Lung (tissue), 12 donors: Measurements from ENCODE around the gene NCOA3. TPM values are rescaled to one million over a fixed set of nuclear protein-coding genes. Genes with fewer than 3 reads are reported as not detected.
A peak's percentile ranks its signal among the peaks of the same experiment; 100 is the strongest.

Source experiments
- ATAC-seq: fragments of 200-7000 bp; cut with Tn5 transposase; one replicate; pipeline ENCODE4 v1.9.1; 2020; ENCODE audit warnings: moderate number of reproducible peaks; ENCODE audit not compliant: insufficient read depth, low FRiP score
- DNase-seq, 3 donors: peaks; one replicate each; pipeline ENCODE4 v3.0.0-alpha.2; 2013 to 2017
- H3K27ac ChIP-seq, 2 donors: one replicate each; pipeline ENCODE4 v1.5.1; 2013; ENCODE audit warnings: mild to moderate bottlenecking in 2 of 2, moderate library complexity in 2 of 2, control low read depth in 1 of 2, inconsistent platforms in 1 of 2, low read depth in 1 of 2, low read length in 1 of 2
- H3K27me3 ChIP-seq, 3 donors: one replicate each; pipeline ENCODE4 v1.5.1; 2013; ENCODE audit warnings: low read length in 2 of 3; ENCODE audit not compliant: control insufficient read depth in 3 of 3, insufficient read depth in 3 of 3
- H3K36me3 ChIP-seq, 4 donors: one replicate each; pipeline ENCODE4 v1.5.1; 2013; ENCODE audit warnings: low read length in 4 of 4, mild to moderate bottlenecking in 1 of 4, moderate library complexity in 1 of 4; ENCODE audit not compliant: control insufficient read depth in 4 of 4, insufficient read depth in 4 of 4
- H3K4me1 ChIP-seq, 5 donors: one replicate each; pipeline ENCODE4 v1.5.1; 2013; ENCODE audit warnings: low read length in 5 of 5, mild to moderate bottlenecking in 2 of 5, moderate library complexity in 1 of 5; ENCODE audit not compliant: control insufficient read depth in 5 of 5, insufficient read depth in 5 of 5
- H3K4me3 ChIP-seq: one replicate; pipeline ENCODE4 v1.5.1; 2013; ENCODE audit warnings: mild to moderate bottlenecking, control low read depth, moderate library complexity
- H3K9ac ChIP-seq, 2 donors: one replicate each; pipeline ENCODE4 v1.5.1; 2013; ENCODE audit warnings: low read length in 2 of 2, control low read depth in 1 of 2; ENCODE audit not compliant: insufficient read depth in 1 of 2
- H3K9me3 ChIP-seq, 4 donors: one replicate each; pipeline ENCODE4 v1.5.1; 2013; ENCODE audit warnings: low read length in 3 of 4, mild to moderate bottlenecking in 1 of 4, moderate library complexity in 1 of 4; ENCODE audit not compliant: control insufficient read depth in 4 of 4, insufficient read depth in 3 of 4
- CTCF ChIP-seq: IDR thresholded peaks from 2 replicates; pipeline ENCODE4 v1.5.1; 2012; ENCODE audit warnings: mild to moderate bottlenecking; ENCODE audit errors: control extremely low read depth, extremely low read depth
- WGBS, 2 donors: extraction: QIAGEN DNeasy Blood & Tissue Kit; methylation state at CpG; one replicate each; pipeline ENCODE4 v1.1.7; 2013; 5-methylcytosine and 5-hydroxymethylcytosine counted together
- polyA plus RNA-seq, 2 donors: library from polyadenylated mRNA; stranded (reverse); fragments of 200-250 nt; gene quantifications; one replicate each; pipeline ENCODE4 v1.2.1, GENCODE V29; 2013
- total RNA-seq, 2 donors: library from RNA; depleted of rRNA in 1 of 2; stranded (reverse); fragments of >200 nt in 1 of 2; gene quantifications; one replicate each; pipeline ENCODE4 v1.2.1, GENCODE V29; 2014 to 2021
- donor health status: control.
- donor health status: control.
- donor health status: Bipolar disorder and iron deficiency.
- donor health status: healthy.
- donor health status: DM: yes; HTN: yes; CAD: no.

The NCOA3 gene
- total and polyA plus RNA-seq, 4 donors = 5.5 to 69.4 (median 22.6) TPM

GRCh38 chr20:47703748-47704147 is 202.1 kb downstream of the NCOA3 start:
- Histone ChIP-seq H3K4me3 (no peak overlapping the region), H3K9me3 (no peaks in the 10 kb centered on the region), H3K4me1 (peaks cover 0 to 5% (median 0%) of the 10 kb centered on the region in 5 donors), H3K27ac (no peak overlapping the region), H3K27me3 (peaks cover 0 to 2% (median 0%) of the 10 kb centered on the region in 3 donors), H3K36me3 (peaks cover 0 to 2% (median 0%) of the 10 kb centered on the region in 4 donors), H3K9ac (no peak overlapping the region)
- no peak for TF ChIP-seq CTCF
- no peak for DNase-seq
- no peak for ATAC-seq
- 79 to 82% methylated on average over 5 of the region's 5 CpGs for WGBS, 2 donors

- H3K27me3 ChIP-seq = peaks cover 0 to 2% (median 0%) of the 10 kb centered on the region in 3 donors
- 64 to 83% methylated on average over 15 of the region's 15 CpGs for WGBS, 2 donors
- ATAC-seq (peak; percentile 31), DNase-seq (no peak)
- no peak for TF ChIP-seq CTCF
- peaks cover 0 to 4% (median 0%) of the 10 kb centered on the region in 5 donors for H3K4me1 ChIP-seq
- no peaks in the 10 kb centered on the region for H3K9me3 ChIP-seq
- H3K9ac ChIP-seq = no peak overlapping the region
- H3K4me3 ChIP-seq = no peak overlapping the region
- H3K27ac ChIP-seq = no peak overlapping the region
- H3K36me3 ChIP-seq = peaks cover 0 to 2% (median 0%) of the 10 kb centered on the region in 4 donors
Observed at GRCh38 chr20:47704746-47705496, 203.2 kb downstream of the NCOA3 start.

GRCh38 chr20:47705497-47705856 is 203.8 kb downstream of the NCOA3 start:
- no peak for TF ChIP-seq CTCF
- DNase-seq = no peak
- no peaks in the 10 kb centered on the region for H3K4me1 ChIP-seq
- H3K9me3 ChIP-seq = no peaks in the 10 kb centered on the region
- no peak overlapping the region for H3K9ac ChIP-seq
- peaks cover 0 to 2% (median 0%) of the 10 kb centered on the region in 4 donors for H3K36me3 ChIP-seq
- no peak for ATAC-seq
- H3K27ac ChIP-seq = no peak overlapping the region
- H3K27me3 ChIP-seq = peaks cover 0 to 2% (median 0%) of the 10 kb centered on the region in 3 donors
- 83 to 85% methylated on average over 7 of the region's 7 CpGs for WGBS, 2 donors
- no peak overlapping the region for H3K4me3 ChIP-seq
